ENCODE data around the gene ERC2. TPM values are rescaled to one million over a fixed set of nuclear protein-coding genes. Genes with fewer than 3 reads are reported as not detected.

The ERC2 gene
- total RNA-seq, 1 experiment from 2014 or later = 0.59 TPM

- no peak for DNase-seq (ENCODE audit: low read depth)
Observed at GRCh38 chr3:55690177-55690576, 778.1 kb downstream of the ERC2 start.

DNA sequence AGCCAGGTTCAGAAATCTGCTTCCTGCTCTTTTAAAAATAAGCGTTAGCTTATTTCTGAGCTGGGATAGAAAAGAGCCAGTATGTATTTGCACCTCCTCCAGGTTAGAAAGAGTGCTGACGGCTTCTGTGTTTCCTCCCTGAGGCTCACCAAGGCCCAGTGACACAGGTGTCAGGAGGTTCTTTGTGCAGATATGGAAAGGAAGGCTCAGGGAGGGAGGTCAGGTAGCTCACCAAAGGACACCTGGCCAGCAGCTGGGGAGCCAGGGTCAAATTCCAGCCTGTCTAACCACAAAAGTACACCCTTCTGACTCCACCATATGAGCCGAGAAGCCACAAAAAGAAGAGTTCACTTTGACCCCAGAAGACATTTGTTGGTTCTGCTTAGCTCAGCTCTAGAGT is 780.1 kb downstream of the ERC2 start:
- no peak for DNase-seq (ENCODE audit: low read depth)

- DNase-seq (ENCODE audit: low read depth) = no peak
Observed at GRCh38 chr3:55687526-55687925, 780.7 kb downstream of the ERC2 start.

DNA sequence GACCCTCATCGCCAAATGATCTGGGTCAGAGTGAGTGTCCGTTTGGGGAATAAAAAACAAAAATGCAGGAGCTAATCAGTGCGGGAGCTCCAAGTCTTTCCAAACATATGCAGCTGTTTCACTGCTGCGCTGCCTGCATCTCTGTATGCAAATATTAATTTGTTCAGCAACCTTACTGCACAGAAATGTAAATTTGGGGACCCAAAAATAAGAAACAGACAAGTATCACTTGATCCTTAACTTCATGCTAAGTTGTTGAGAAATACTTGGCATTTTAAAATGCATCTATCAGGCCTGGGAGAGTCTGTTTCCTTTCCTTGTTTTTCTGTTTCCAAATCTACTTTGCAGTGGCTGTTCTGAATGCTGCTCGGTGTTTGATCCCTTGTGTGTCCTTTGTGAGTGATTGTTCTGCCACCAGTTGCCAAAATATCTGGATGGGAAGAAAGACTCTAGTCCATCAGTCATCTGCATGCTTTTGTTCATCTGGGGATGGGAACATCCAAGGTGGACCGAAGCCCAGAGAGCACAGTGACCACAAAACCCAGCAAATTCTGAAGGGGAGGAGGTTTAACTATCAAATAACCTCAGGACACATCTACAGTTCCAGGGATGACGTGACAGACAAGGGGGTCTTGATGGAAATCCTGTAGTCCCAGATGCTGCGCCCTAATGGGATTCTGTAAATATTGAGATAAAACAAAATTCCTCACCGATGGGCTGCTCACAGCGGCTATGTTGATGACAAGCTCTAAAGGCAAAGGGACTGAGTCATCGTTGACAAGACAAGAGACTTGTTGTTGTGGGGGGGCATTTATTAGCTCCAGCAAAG is 781.6 kb downstream of the ERC2 start:
- DNase-seq (ENCODE audit: low read depth) = peak; percentile 30

DNA sequence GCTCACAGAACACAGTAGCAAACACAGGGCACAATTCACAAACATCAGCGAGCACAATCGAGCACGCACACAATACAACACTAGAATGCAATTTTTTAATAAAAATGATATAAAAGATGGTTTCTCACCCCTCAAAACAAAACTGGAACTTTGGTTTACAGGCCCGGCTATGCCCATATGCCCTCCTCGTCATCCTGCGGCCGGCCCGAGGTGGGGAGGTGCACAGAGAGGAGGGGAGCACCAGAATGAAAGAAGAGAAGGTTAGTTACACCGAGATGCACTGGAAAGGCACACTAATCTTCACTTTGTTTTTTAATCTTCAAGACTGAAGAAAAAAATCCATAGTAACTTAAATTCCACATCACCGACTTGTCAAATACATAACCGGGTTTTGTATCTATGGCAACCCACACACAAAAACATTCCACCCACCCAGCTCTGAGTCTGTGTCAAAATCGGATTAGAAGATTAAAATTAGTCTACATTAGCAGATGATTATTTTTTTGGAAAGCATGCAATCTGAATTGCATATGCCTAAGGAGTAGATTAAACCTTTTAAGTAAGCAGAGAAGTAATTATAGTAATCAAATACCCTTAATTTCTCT is 784.5 kb downstream of the ERC2 start:
- DNase-seq (ENCODE audit: low read depth) = no peak

GRCh38 chr3:55682461-55682860 is 785.8 kb downstream of the ERC2 start:
- no peak for DNase-seq (ENCODE audit: low read depth)

- no peak for DNase-seq (ENCODE audit: low read depth)
Observed at GRCh38 chr3:55678546-55679216, 789.6 kb downstream of the ERC2 start.

- no peak for DNase-seq (ENCODE audit: low read depth)
Observed at GRCh38 chr3:55676643-55677042, 791.6 kb downstream of the ERC2 start.

GRCh38 chr3:55675478-55675877 is 792.8 kb downstream of the ERC2 start:
- no peak for DNase-seq (ENCODE audit: low read depth)

DNA sequence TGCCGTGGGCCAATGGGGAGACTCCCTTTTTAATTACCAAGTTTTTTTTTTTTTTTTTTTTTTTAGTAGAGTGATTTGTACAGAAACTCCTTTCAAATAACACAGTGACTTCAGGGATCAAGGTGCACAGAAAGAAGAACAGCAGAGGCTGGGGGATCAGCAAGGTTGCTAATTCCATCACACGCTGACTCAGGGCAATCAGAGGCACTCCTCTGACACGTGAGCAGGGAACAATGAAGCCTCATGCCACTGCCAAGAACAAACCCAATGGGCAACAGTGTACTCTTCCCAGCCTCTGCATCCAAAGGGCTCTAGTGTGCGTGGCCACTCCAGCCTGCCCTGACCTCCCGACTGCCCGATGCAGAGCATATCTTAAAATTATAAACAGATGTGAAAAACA is 794.5 kb downstream of the ERC2 start:
- DNase-seq (ENCODE audit: low read depth) = no peak

DNA sequence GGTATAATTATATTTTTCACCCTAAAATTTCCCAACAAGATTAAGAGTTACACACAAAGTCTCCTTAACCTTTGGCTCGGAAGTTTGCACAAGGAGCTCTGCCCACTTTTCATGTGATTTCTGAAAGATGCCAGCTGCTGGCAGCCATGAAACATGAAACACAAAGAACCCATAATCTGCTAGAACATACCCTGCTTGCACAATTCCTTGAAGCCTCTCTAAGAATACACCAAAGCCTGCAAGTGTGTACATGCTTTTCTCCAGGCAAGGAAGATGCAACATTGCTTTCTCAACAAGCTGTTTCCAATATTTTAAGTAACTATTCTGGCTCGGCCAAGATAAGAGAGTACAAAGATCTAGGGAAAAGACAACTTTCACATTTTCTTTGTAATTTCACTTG is 799.1 kb downstream of the ERC2 start:
- DNase-seq (ENCODE audit: low read depth) = no peak

GRCh38 chr3:55668359-55668758 is 799.9 kb downstream of the ERC2 start:
- DNase-seq (ENCODE audit: low read depth) = peak; percentile 48

GRCh38 chr3:55664387-55664786 is 803.9 kb downstream of the ERC2 start:
- no peak for DNase-seq (ENCODE audit: low read depth)

GRCh38 chr3:55662683-55663082 is 805.6 kb downstream of the ERC2 start:
- peak; percentile 51 for DNase-seq (ENCODE audit: low read depth)

GRCh38 chr3:55661571-55661970 is 806.7 kb downstream of the ERC2 start:
- DNase-seq (ENCODE audit: low read depth) = no peak

DNA sequence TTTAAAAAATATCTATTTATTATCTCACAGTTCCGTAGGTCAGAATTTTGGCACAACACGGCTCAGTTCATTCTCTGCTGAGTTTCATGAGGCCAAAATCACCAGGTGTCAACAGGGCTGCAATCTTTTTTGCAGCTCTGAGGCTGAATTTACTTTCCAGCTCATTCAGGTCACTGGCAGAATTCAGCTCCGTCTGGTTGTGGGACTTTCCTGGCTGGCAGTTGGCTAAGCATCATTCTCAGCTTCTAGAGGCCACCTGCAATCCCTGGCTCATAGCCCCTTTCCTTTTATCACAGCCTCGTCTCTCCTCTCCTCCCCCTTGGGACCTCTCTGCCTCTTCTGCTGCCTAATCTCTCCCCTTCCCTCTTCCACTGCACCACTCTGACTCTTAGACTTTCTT is 807.1 kb downstream of the ERC2 start:
- no peak for DNase-seq (ENCODE audit: low read depth)

GRCh38 chr3:55660642-55661041 is 807.6 kb downstream of the ERC2 start:
- DNase-seq (ENCODE audit: low read depth) = no peak

- DNase-seq (ENCODE audit: low read depth) = no peak
Observed at GRCh38 chr3:55659701-55660100, 808.6 kb downstream of the ERC2 start.

DNA sequence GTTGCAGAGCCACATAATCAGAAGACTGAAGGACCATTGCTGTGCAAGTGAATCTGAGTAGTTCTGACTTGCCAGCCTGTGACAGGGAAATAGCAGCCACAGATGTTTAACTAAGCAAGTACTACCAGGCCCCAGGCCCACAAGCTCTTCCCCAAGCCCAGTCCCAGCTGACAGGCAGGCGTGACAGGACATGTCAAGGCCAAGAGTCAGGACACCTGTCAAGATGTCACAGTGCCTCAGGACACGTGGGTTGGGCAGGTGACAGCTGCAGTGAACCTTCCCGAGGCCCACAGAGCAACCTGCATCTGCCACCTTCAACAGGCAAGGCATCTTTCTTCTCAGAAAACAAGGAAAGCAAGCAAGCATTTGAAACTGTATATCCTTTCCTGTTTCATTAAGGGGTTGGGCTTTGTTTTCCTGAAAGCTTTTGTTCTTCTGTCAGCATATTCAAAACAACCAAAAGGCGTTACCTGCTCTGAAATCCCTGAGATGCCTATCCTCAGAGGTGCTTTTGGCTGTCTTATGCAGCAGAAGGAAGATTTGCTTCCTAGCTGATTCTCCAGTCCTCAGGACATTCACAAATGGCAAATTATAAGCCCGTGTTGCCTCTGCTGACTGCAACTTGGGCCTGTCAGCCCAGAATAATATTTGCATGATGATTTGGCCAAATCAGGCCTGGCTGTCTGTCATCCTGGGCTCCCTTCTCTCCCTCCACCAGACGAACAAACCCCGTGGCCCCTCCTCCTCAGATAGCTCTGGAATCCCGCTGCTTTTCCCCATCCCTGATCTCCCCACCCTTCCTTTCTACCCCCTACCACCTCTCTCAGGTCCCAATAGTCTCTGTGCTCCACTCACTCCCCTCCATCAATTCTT is 809.3 kb downstream of the ERC2 start:
- no peak for DNase-seq (ENCODE audit: low read depth)

DNA sequence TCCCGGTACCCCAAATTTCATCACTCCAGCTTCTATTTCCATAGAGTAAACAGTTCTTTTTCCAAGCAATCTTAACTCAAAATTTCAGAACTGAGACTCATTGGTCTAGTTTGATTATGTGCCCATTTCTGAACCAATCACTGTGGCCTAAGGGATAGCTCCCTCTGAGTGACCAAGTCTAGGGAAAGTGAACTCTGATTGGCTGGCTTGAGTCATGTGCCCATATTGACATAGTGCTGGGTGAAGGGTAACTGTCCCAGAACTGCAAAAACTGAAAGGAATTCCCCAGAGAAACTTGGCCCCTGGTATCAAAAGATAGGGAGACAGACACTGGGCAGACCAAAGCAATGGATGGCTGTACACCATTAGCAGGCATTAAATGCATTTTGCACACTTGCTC is 810.0 kb downstream of the ERC2 start:
- DNase-seq (ENCODE audit: low read depth) = no peak

DNA sequence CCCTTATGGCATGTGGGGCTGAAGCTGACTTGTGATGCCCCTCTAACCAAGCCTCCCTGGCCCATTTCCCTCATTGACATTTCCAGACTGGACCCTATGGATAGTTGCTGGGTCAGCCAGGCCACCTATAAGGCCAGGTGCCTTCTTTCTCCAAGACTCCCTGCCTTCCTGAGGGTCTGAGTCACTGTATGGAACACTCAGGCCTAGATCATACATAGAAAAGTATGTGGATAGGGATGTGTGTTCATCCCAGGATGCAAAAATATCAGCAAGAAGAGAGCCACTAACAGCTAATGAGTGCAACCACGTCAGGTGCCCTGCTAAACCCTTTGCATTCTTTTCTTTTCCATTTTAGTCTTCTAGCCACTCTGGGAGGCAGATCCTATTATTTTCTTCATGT is 812.7 kb downstream of the ERC2 start:
- no peak for DNase-seq (ENCODE audit: low read depth)
